ENCODE measurements around the gene POLE2. TPM values are rescaled to one million over a fixed set of nuclear protein-coding genes. Genes with fewer than 3 reads are reported as not detected.
"Not testable (repeated sequence)": the region's sequence is repeated elsewhere in the genome, so short reads cannot be mapped to it uniquely, and the experiment has no call there.

The POLE2 gene
- total RNA-seq, 1 donor from 2014 or later: 9.3 TPM

DNA sequence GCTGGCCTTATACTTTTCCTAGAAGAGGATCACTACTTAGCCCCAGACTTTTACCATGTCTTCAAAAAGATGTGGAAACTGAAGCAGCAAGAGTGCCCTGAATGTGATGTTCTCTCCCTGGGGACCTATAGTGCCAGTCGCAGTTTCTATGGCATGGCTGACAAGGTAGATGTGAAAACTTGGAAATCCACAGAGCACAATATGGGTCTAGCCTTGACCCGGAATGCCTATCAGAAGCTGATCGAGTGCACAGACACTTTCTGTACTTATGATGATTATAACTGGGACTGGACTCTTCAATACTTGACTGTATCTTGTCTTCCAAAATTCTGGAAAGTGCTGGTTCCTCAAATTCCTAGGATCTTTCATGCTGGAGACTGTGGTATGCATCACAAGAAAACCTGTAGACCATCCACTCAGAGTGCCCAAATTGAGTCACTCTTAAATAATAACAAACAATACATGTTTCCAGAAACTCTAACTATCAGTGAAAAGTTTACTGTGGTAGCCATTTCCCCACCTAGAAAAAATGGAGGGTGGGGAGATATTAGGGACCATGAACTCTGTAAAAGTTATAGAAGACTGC lies 65.9 kb downstream of the POLE2 start:
- Mint-ChIP-seq H3K27ac (no peak overlapping the region), H3K27me3 (ENCODE audit: low read depth) (no peaks in the 10 kb centered on the region), H3K9me3 (no peaks in the 10 kb centered on the region), H3K36me3 (peaks cover 10% of the 10 kb centered on the region), H3K4me3 (peak overlapping the region; percentile 98), H3K4me1 (peaks cover 37% of the 10 kb centered on the region)
- DNase-seq (ENCODE audit: low spot score in 2 of 2, unreplicated experiment in 2 of 2): no peak
- TF ChIP-seq, protein P1, sequence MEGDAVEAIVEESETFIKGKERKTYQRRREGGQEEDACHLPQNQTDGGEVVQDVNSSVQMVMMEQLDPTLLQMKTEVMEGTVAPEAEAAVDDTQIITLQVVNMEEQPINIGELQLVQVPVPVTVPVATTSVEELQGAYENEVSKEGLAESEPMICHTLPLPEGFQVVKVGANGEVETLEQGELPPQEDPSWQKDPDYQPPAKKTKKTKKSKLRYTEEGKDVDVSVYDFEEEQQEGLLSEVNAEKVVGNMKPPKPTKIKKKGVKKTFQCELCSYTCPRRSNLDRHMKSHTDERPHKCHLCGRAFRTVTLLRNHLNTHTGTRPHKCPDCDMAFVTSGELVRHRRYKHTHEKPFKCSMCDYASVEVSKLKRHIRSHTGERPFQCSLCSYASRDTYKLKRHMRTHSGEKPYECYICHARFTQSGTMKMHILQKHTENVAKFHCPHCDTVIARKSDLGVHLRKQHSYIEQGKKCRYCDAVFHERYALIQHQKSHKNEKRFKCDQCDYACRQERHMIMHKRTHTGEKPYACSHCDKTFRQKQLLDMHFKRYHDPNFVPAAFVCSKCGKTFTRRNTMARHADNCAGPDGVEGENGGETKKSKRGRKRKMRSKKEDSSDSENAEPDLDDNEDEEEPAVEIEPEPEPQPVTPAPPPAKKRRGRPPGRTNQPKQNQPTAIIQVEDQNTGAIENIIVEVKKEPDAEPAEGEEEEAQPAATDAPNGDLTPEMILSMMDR (IDR thresholded peaks at IDR 0.05; ENCODE audit: unreplicated experiment): no peak

DNA sequence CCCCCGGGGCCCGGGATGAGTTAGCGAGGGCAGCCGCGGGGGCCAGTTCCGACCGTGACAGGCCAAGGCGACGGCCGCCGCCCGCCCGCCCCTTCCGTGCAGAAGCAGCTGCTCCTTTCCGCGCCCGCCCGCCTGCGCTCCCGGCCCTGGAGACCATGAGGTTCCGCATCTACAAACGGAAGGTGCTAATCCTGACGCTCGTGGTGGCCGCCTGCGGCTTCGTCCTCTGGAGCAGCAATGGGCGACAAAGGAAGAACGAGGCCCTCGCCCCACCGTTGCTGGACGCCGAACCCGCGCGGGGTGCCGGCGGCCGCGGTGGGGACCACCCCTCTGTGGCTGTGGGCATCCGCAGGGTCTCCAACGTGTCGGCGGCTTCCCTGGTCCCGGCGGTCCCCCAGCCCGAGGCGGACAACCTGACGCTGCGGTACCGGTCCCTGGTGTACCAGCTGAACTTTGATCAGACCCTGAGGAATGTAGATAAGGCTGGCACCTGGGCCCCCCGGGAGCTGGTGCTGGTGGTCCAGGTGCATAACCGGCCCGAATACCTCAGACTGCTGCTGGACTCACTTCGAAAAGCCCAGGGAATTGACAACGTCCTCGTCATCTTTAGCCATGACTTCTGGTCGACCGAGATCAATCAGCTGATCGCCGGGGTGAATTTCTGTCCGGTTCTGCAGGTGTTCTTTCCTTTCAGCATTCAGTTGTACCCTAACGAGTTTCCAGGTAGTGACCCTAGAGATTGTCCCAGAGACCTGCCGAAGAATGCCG lies 66.7 kb downstream of the POLE2 start:
- no peaks in the 10 kb centered on the region for H3K27me3 Mint-ChIP-seq (ENCODE audit: low read depth)
- no peaks in the 10 kb centered on the region for H3K9me3 Mint-ChIP-seq
- no peak overlapping the region for H3K27ac Mint-ChIP-seq
- peaks cover 7% of the 10 kb centered on the region for H3K36me3 Mint-ChIP-seq
- DNase-seq (ENCODE audit: low spot score in 2 of 2, unreplicated experiment in 2 of 2): no peak
- peak overlapping the region; percentile 98 for H3K4me3 Mint-ChIP-seq
- peaks cover 37% of the 10 kb centered on the region for H3K4me1 Mint-ChIP-seq
- TF ChIP-seq, protein P1 (IDR thresholded peaks at IDR 0.05; ENCODE audit: unreplicated experiment): no peak

DNA sequence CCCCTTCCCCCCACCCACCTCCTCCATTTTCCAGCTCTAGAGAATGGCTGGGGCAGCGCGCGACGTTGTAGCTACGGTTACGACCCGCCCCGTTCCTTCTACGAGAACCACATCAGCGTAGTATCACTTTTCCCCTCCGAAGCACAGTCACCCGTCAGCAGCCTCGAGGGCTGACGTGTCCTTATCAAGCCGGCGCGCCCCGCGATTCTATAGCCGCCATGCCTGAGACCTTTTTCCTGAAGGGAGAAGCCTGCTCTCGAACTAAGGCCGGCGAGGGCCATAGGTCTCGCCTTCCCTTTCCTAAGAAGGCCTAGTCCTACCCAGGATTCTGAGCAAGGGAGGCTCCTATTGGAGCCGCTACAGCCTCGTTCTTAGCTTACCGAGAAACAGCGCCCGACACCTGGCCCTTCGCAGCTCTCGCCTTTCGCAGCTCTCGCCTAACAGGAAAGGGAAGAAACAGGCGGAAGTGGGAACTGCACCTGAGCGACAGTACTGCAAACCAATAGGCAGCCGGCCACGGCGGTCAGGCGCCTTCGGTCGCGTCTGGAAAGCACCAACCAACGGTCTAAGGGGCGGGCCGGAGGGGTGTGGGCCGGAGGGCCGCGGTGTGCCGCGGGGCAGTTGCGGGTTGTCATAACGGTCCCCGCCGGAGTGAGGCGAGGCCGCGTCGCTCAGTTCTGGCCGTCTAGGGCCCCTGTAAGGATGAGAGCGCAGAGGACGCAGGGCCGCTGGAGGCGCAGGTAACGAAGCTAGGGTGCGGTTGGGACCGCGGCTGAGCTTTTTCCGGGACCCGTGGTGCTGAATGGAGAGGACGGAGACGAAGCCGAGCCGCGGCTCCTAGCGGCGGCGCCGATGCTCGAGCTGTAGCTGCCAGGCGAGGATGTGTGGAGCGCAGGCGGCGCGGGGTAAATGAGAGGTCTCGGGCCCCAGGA lies 67.6 kb downstream of the POLE2 start, which contains the start of the genes MGAT2 and RPL36AL:
TSS of gene MGAT2 (plus strand) at position 618 of the 932 bp plus-strand sequence. CDS start 470 bp downstream, outside the sequence.
TSS of gene RPL36AL (minus strand) at position 445 of the 932 bp plus-strand sequence. CDS start 1,522 bp downstream, outside the sequence.
- TF ChIP-seq, protein P1 (IDR thresholded peaks at IDR 0.05; ENCODE audit: unreplicated experiment): peak; percentile 23
- Mint-ChIP-seq H3K27me3 (ENCODE audit: low read depth) (no peaks in the 10 kb centered on the region), H3K4me3 (peak within 1 kb of the TSS; percentile 98), H3K4me1 (peaks cover 37% of the 10 kb centered on the region), H3K9me3 (no peaks in the 10 kb centered on the region), H3K27ac (peak within 1 kb of the TSS; percentile 99), H3K36me3 (peaks cover 10% of the 10 kb centered on the region)
- peak; percentile 96 to 98 for DNase-seq (ENCODE audit: low spot score in 2 of 2, unreplicated experiment in 2 of 2)

DNA sequence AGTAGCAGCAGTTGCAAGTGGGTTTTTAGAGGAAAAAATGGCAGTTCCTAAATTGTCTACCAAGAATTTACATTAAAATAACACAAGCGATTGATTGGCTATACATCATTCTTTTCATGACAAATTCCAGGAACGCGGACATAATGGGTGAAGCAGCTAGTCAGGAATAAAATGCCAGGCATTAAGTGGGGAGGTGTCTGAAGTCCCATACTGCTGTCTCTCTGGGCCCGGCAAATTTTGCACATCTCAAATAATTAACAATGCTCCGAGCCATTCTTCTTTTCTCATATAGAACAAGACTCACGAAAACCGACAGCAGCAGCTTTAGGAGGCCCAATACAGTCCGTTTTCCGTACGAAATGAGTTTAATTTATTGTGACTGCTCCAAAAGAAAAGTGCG lies 68.3 kb downstream of the POLE2 start:
- peak overlapping the region; percentile 98 for H3K4me3 Mint-ChIP-seq
- H3K27me3 Mint-ChIP-seq (ENCODE audit: low read depth): no peaks in the 10 kb centered on the region
- H3K27ac Mint-ChIP-seq: peak overlapping the region; percentile 99
- no peaks in the 10 kb centered on the region for H3K9me3 Mint-ChIP-seq
- DNase-seq (ENCODE audit: low spot score in 2 of 2, unreplicated experiment in 2 of 2): no peak
- peaks cover 10% of the 10 kb centered on the region for H3K36me3 Mint-ChIP-seq
- TF ChIP-seq, protein P1 (IDR thresholded peaks at IDR 0.05; ENCODE audit: unreplicated experiment): no peak
- peaks cover 37% of the 10 kb centered on the region for H3K4me1 Mint-ChIP-seq

DNA sequence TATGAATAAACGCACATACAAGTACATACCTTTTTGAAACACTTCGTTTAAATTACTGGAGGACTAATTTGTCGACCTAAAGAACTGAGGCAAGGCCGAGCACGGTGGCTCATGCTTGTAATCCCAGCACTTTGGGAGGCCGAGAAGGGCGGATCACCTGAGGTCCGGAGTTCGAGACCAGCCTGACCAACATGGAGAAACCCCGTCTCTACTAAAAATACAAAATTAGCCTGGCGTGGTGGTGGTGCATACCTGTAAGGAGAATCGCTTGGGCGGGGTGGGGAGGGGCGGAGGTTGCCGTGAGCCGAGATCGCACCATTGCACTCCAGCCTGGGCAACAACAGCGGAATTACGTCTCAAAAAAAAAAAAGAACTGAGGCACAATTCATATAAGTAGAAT lies 68.7 kb downstream of the POLE2 start:
- H3K4me1 Mint-ChIP-seq: peaks cover 37% of the 10 kb centered on the region
- peak overlapping the region; percentile 98 for H3K4me3 Mint-ChIP-seq
- not testable (repeated sequence) for H3K27me3 Mint-ChIP-seq (ENCODE audit: low read depth); H3K9me3 Mint-ChIP-seq; DNase-seq (ENCODE audit: low spot score in 2 of 2, unreplicated experiment in 2 of 2)
- H3K27ac Mint-ChIP-seq: peak overlapping the region; percentile 99
- peaks cover 12% of the 10 kb centered on the region for H3K36me3 Mint-ChIP-seq

Measured in mesothelial cell of epicardium (in vitro differentiated cells).